GM12891 (cell line): ENCODE measurements around the gene MATR3.
"Not testable (repeated sequence)": the region's sequence is repeated elsewhere in the genome, so short reads cannot be mapped to it uniquely, and the experiment has no call there.

ENCODE experiments used
- PAX5 ChIP-seq: IDR thresholded peaks from 2 replicates; pipeline ENCODE4 v1.6.1; 2011; ENCODE audit warnings: low read length, moderate library complexity, mild to moderate bottlenecking; ENCODE audit not compliant: insufficient read depth, severe bottlenecking
- POLR2A ChIP-seq: IDR thresholded peaks from 2 replicates; pipeline ENCODE4 v1.6.1; 2011; ENCODE audit warnings: low read depth, low read length, control low read depth
- POLR2AphosphoS5 ChIP-seq: IDR thresholded peaks from 2 replicates; pipeline ENCODE4 v1.6.1; 2011; ENCODE audit warnings: low read depth, low read length, control low read depth
- POU2F2 ChIP-seq: IDR thresholded peaks from 2 replicates; pipeline ENCODE4 v1.6.1; 2011; ENCODE audit warnings: low read depth, mild to moderate bottlenecking, control low read depth, low read length, moderate library complexity
- SPI1 ChIP-seq: IDR thresholded peaks from 2 replicates; pipeline ENCODE4 v1.6.1; 2011; ENCODE audit warnings: low read depth, low read length, control low read depth
- TAF1 ChIP-seq: IDR thresholded peaks from 2 replicates; pipeline ENCODE4 v1.6.1; 2011; ENCODE audit warnings: low read depth, low read length, control low read depth

- TF ChIP-seq POLR2AphosphoS5, TAF1, SPI1, POLR2A, PAX5, POU2F2: not testable (repeated sequence)
These were observed 54.3 kb downstream of the MATR3 start for GRCh38 chr5:139347863-139348262.
